OCI-LY1 (cell line): ENCODE data around the gene PSORS1C1.

Experiments
- H2AFZ ChIP-seq: fragments of 200-600 bp; sonication (generic), shearing (Covaris generic); 2 replicates; pipeline ENCODE4 v1.6.0; 2014; ENCODE audit warnings: antibody characterized with exemption, mild to moderate bottlenecking, low read length
- H3F3A ChIP-seq: fragments of 200-600 bp; sonication (generic), shearing (Covaris generic); 2 replicates; pipeline ENCODE4 v1.6.0; 2014; ENCODE audit warnings: mild to moderate bottlenecking, antibody characterized with exemption, low read length, moderate library complexity; ENCODE audit not compliant: insufficient read depth
- H3K27ac ChIP-seq: fragments of 200-600 bp; sonication (generic); 2 replicates; pipeline ENCODE4 v1.5.1; 2014; ENCODE audit warnings: low read length, mixed run types, mild to moderate bottlenecking, low read depth; ENCODE audit not compliant: poor library complexity, severe bottlenecking
- H3K27me3 ChIP-seq: fragments of 200-600 bp; sonication (generic); 2 replicates; pipeline ENCODE4 v1.6.0; 2014; ENCODE audit warnings: antibody characterized with exemption, mild to moderate bottlenecking, low read length, moderate library complexity; ENCODE audit not compliant: insufficient read depth
- H3K36me3 ChIP-seq: fragments of 200-600 bp; sonication (generic); 2 replicates; pipeline ENCODE4 v1.6.1; 2014; ENCODE audit warnings: mild to moderate bottlenecking, antibody characterized with exemption, low read length, moderate library complexity, mixed read lengths; ENCODE audit not compliant: insufficient read depth
- H3K4me1 ChIP-seq: fragments of 200-600 bp; sonication (generic); 2 replicates; pipeline ENCODE4 v1.5.1; 2014; ENCODE audit warnings: mild to moderate bottlenecking, low read length, moderate library complexity; ENCODE audit not compliant: insufficient read depth, severe bottlenecking
- H3K4me2 ChIP-seq: fragments of 200-600 bp; sonication (generic), shearing (Covaris generic); 2 replicates; pipeline ENCODE4 v1.6.1; 2014; ENCODE audit warnings: low read length
- H3K4me3 ChIP-seq: fragments of 200-600 bp; sonication (generic); 2 replicates; pipeline ENCODE4 v1.5.1; 2014; ENCODE audit warnings: low read length, low read depth, mild to moderate bottlenecking, mixed read lengths; ENCODE audit not compliant: poor library complexity, severe bottlenecking
- H3K79me2 ChIP-seq: fragments of 200-600 bp; shearing (Covaris generic); 2 replicates; pipeline ENCODE4 v1.6.1; 2016; ENCODE audit warnings: mixed run types, low read length, mixed read lengths; ENCODE audit not compliant: insufficient read depth
- H3K9ac ChIP-seq: fragments of 200-600 bp; sonication (generic), shearing (Covaris generic); 2 replicates; pipeline ENCODE4 v1.6.1; 2014; ENCODE audit warnings: mild to moderate bottlenecking, low read length, mixed read lengths
- H3K9me2 ChIP-seq: fragments of 200-600 bp; sonication (generic), shearing (Covaris generic); 2 replicates; pipeline ENCODE4 v1.6.1; 2014; ENCODE audit warnings: low read depth, mild to moderate bottlenecking, low read length, mixed read lengths
- H3K9me3 ChIP-seq: fragments of 200-600 bp; shearing (Covaris generic); 2 replicates; pipeline ENCODE4 v1.6.1; 2014; ENCODE audit warnings: low read length, mixed read lengths
- H4K20me1 ChIP-seq: fragments of 200-600 bp; sonication (generic), shearing (Covaris generic); 2 replicates; pipeline ENCODE4 v1.6.0; 2016; ENCODE audit warnings: mild to moderate bottlenecking, low read length; ENCODE audit not compliant: insufficient read depth
- CTCF ChIP-seq: fragments of 200-600 bp; sonication (generic), shearing (Covaris generic); IDR thresholded peaks from 2 replicates; pipeline ENCODE4 v1.5.1; 2017; ENCODE audit warnings: mild to moderate bottlenecking, antibody characterized with exemption, low read length, moderate library complexity, mixed read lengths
- EZH2 ChIP-seq: fragments of 200-600 bp; sonication (generic), shearing (Covaris generic); IDR thresholded peaks from 2 replicates; pipeline ENCODE4 v1.8.0; 2017; ENCODE audit warnings: borderline replicate concordance, mixed run types, mild to moderate bottlenecking, antibody characterized with exemption, low read length, moderate library complexity, mixed read lengths

The PSORS1C1 gene

GRCh38 chr6:31091680-31092079 lies 22.9 kb upstream of the PSORS1C1 start:
- no peaks in the 10 kb centered on the region for H3F3A ChIP-seq
- no peak overlapping the region for H3K4me3 ChIP-seq
- H3K36me3 ChIP-seq, result no peaks in the 10 kb centered on the region
- H3K9me2 ChIP-seq, result no peaks in the 10 kb centered on the region
- H2AFZ ChIP-seq, result no peak overlapping the region
- H3K9ac ChIP-seq, result no peak overlapping the region
- peaks cover 5% of the 10 kb centered on the region; the same call in 1 of the 2 replicates for H3K27me3 ChIP-seq
- no peaks in the 10 kb centered on the region for H4K20me1 ChIP-seq
- no peak for TF ChIP-seq CTCF
- TF ChIP-seq EZH2, result no peak
- no peak overlapping the region for H3K4me2 ChIP-seq
- H3K27ac ChIP-seq, result no peak overlapping the region
- no peaks in the 10 kb centered on the region for H3K79me2 ChIP-seq
- H3K4me1 ChIP-seq, result no peaks in the 10 kb centered on the region
- H3K9me3 ChIP-seq, result no peaks in the 10 kb centered on the region

- no peaks in the 10 kb centered on the region for H3K9me2 ChIP-seq
- H2AFZ ChIP-seq, result no peak overlapping the region
- TF ChIP-seq EZH2 (no peak), CTCF (no peak)
- H3K9me3 ChIP-seq, result no peaks in the 10 kb centered on the region
- H3K79me2 ChIP-seq, result no peaks in the 10 kb centered on the region
- H4K20me1 ChIP-seq, result no peaks in the 10 kb centered on the region
- H3K36me3 ChIP-seq, result no peaks in the 10 kb centered on the region
- H3K4me3 ChIP-seq, result no peak overlapping the region
- peaks cover 5% of the 10 kb centered on the region; the same call in 1 of the 2 replicates for H3K27me3 ChIP-seq
- H3K4me1 ChIP-seq, result no peaks in the 10 kb centered on the region
- H3F3A ChIP-seq, result no peaks in the 10 kb centered on the region
- no peak overlapping the region for H3K9ac ChIP-seq
- no peak overlapping the region for H3K4me2 ChIP-seq
- H3K27ac ChIP-seq, result no peak overlapping the region
Measured at GRCh38 chr6:31092238-31092637, 22.4 kb upstream of the PSORS1C1 start.

DNA sequence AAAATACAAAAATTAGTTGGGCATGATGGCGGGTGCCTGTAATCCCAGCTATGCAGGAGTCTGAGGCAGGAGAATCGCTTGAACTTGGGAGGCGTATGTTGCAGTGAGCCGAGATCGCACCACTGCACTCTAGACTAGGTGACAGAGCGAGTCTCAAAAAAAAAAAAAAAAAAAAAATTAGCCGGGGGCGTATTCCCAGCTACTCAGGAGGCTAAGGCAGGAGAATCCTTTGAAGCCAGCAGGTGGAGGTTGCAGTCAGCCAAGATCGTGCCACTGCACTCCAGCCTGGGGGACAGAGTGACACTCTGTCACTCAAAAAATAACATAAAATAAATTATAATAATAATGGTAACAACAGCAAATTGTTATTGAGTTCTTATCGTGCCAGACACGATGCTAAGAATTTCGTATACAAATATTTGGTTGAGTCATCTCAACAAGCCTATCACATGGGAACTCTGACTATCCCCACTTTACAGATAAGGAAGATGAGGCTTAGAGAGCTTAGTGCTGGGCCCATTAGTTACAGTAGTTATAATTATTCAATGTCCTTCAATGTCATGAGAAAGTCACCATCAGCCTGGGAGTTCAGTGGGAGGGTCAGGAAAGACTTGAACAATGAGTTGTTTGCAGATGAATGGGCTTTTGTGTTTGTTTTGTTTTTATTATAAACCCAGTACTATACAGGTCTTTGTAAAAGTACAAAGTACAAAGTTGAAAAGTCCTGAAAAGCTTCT lies 21.7 kb upstream of the PSORS1C1 start:
- Histone ChIP-seq H3K9me3 (no peaks in the 10 kb centered on the region), H3K9ac (no peak overlapping the region), H3K4me3 (no peak overlapping the region), H3K4me2 (no peak overlapping the region), H3K79me2 (no peaks in the 10 kb centered on the region), H4K20me1 (no peaks in the 10 kb centered on the region), H3K27ac (no peak overlapping the region), H3K36me3 (no peaks in the 10 kb centered on the region), H3K9me2 (no peaks in the 10 kb centered on the region), H3F3A (no peaks in the 10 kb centered on the region), H2AFZ (no peak overlapping the region), H3K4me1 (no peaks in the 10 kb centered on the region), H3K27me3 (peaks cover 5% of the 10 kb centered on the region; the same call in 1 of the 2 replicates)
- no peak for TF ChIP-seq EZH2
